ENCODE data around the gene CUL2.
"Not testable (repeated sequence)": the region's sequence is repeated elsewhere in the genome, so short reads cannot be mapped to it uniquely, and the experiment has no call there.

The CUL2 gene

GRCh38 chr10:35079265-35079664 lies 10.9 kb downstream of the CUL2 start:
- no peak for DNase-seq

DNA sequence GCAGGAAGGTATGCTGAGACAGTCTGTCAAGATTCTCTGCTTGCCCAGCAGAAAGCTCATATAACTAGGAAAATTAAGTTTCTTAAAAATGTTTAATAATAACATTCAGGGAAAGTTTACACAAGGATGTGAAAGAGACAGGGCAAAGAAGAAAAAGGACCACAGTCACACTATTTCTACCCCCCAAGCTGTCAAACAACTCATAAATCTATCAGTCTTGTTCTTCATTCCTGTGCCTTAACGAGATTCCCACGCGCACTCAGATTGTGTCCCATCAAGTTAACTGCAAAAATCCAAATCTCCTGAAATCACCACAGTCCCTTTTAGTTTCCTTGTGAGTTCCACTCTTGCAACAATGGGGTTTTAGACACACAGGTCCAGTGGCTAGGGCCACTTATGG lies 14.9 kb downstream of the CUL2 start:
- no peak for DNase-seq

- DNase-seq, result no peak
These were observed 15.9 kb downstream of the CUL2 start for GRCh38 chr10:35074266-35074665.

- no peak for DNase-seq
These were observed 19.6 kb downstream of the CUL2 start for GRCh38 chr10:35070521-35070920.

- no peak for DNase-seq
These were observed 26.2 kb downstream of the CUL2 start for GRCh38 chr10:35063837-35064454.

- DNase-seq, result no peak
These were observed 30.7 kb downstream of the CUL2 start for GRCh38 chr10:35059481-35059880.

GRCh38 chr10:35058686-35059085 lies 31.5 kb downstream of the CUL2 start:
- DNase-seq, result no peak

DNA sequence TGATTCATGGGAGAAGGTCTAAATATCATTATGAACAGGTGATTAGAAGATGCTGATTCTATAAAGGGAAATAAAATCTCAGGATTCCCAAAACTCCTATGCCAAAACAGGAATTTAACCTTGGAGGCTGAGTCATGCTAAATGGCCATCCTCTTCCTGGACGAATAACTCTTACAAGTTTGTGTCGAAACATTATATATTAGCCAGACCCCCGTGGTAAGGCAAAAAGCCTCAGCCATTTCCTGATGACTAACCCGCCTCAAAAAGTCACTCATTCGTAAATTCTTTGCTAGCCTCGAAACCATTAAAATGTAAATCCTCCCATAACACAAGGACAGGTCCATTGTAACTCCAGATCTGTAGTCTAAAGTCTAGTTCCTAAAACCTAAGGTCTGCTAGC lies 32.0 kb downstream of the CUL2 start:
- DNase-seq, result no peak

- DNase-seq, result no peak
These were observed 33.5 kb downstream of the CUL2 start for GRCh38 chr10:35056686-35057085.

DNA sequence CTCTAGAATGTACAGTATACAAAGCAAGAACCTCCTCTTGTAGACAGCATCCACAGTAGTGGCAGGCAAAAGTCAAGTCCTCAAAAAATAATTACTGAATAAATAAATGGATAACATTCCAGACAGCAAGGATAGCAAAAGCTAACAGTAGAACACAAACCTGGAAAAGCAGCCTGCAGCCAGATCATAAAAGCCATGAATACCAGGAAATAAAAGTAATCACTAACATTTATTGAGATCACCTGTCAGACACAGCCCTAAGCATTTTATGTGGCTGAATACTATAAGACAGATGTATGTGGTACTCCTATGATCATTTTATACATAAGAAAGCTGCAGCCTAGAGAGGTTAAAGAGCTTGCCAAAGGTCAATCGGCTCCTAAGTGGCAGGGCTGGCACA lies 34.0 kb downstream of the CUL2 start:
- DNase-seq, result no peak

GRCh38 chr10:35050568-35050967 lies 39.6 kb downstream of the CUL2 start:
- DNase-seq, result no peak

DNA sequence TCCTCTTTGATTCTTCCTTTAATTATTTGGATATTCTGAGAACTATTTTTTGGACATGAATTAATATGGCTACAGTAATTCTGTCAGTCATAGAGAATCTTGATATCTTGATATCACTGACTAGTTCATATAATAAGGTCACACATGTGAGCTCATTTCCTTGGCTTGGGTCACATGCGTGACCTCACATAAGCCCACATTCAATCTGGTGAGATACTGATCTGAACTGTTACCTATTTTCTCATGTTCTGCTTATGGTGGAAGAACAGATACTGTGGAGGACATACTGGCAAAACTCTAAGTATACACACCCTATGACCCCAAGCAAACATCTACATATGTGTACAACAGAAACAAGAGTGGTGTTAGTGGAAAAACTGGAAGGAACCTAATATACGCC lies 44.1 kb downstream of the CUL2 start:
- DNase-seq, result no peak

DNA sequence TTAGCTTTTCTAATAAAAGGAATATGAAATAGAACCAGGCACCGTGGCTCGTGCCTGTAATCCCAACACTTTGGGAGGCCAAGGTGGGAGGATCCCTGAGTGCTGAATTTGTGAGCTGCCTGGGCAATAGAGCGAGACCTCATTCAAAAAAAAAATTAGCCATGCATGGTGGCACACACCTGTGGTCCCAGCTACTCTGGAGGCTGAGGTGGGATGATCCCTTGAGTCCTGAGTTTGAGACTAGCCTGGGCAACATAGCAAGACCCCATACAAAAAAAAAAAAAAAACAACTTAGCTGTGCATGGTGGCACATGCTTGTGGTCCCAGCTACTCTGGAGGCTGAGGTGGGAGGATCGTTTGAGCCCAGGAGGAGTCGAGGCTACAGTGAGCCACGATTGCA lies 44.9 kb downstream of the CUL2 start:
- DNase-seq, result not testable (repeated sequence)

DNA sequence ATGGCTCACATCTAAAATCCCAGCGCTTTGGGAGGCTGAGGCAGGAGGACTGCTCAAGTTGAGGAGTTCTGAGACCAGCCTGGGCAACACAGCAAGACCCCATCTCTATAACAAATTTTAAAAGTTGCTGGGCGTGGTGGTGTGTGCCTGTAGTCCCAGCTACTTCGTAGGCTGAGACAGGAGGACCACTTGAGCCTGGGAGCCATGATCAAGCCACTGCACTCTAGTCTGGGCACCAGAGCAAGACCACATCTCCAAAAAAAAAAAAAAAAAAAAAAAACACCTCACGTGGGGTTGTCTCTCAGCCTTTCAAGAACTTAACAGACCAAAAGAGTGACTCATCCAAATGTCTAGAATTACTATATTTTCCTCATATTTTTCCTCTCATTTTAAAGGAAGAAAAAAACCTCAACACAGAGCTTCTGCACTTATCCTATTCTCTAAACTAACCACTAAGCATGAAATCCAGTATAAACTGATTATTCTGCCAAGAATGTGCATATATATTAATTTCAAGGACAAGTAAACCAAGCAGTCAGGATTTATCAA lies 46.3 kb downstream of the CUL2 start:
- DNase-seq, result no peak

DNA sequence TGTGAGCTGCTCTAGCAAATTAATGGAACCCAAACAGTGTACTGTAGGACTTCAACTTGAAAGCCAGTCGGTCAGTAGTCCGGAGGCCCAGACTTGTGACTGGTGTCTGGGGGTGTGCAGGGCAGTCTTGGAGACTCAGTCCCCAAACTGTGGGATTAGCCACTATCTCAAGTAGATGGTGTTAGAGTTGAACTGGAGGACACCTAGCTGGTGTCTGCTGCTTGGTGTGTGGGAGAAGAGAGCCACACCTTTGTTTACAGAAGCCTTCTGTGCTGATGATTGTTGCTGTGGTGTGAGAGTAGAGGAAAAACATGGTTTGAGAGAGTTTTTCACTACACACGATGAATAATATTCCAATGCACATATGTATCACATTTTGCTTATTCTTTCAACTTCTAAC lies 47.4 kb downstream of the CUL2 start:
- no peak for DNase-seq

DNA sequence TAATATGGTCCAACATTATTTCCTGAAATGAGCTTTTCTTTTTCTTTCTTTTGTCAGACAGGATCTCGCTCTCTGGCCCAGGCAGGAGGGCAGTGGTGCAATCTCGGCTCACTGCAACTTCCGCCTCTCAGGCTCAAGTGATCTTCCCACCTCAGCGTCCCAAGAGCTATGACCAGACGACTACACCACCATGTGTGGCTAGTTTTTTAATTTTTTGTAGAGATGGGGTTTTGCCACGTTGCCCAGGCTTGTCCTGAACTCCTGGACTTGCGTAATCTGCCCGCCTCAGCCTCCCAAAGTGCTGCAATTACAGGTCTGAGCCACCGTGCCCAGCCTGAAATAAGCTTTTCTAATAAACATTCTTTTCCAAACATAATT lies 48.6 kb downstream of the CUL2 start:
- no peak for DNase-seq

DNA sequence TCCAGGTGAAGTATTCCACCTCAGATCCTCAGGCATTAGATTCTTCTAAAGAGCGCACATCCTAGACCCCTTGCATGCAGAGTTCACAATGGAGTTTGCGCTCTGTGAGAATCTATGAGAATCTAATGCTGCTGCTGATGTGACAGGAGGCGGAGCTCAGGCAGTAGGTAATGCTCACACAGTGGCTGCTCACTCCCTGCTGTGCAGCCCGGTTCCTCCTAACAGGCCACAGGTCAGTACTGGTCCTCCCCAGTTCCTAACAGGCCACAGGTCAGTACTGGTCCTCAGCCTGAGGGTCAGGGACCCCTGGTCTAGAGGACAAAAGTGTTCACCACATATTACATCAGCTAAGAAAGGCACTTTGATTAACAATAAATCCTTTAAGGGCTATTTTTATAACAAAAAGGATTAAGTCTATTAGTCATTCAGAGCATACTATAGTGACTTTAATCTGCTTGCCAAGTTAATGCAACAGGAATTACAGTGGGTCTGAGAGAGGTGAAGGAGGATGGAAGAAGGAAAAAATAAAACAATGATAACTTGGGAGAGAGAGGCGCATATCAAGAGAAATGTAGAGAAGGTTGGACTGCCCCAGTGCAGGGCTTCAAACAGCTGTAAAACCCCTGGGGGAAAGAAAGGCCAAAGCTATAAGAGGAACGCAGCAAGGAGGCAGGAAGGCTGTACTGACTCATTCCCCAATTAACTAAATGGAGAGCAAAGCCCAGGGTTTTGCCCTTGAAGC lies 49.2 kb downstream of the CUL2 start:
- no peak for DNase-seq

DNA sequence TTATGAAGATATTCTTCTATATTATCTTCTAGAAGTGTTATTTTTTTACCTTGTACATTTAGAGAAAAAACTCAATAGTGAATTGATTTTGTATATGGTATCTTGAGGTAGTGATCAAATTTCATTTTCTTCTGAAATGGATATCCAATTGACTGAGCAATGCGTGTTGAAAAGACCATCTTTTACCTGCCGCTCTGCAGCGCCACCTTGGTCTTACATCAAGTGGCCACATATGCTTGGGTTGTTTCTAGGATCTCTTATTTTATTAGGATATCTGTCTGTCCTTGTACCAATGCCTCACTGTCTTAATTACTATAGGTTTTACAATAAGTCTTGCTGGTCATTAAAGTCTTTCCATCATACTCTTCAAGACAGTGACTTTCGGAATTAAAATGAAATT lies 53.0 kb downstream of the CUL2 start:
- DNase-seq, result no peak

DNA sequence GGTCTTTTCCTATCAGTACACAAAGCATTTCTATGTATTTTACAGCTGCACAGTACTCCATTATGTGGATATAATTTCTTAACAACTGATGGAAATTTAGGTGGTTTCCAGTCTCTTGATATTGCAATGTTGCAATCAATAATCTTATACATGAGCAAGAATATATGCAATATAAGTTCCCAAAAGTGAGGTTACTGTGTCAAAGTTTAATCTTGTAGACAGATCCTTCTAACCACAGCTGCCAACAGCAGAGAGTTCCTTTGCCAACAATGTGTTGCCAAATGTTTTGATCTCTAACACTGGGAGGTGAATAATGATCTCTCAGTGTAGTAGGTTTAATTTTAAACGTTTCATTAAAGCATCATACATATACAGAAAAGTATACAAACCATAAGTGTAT lies 54.5 kb downstream of the CUL2 start:
- no peak for DNase-seq

DNA sequence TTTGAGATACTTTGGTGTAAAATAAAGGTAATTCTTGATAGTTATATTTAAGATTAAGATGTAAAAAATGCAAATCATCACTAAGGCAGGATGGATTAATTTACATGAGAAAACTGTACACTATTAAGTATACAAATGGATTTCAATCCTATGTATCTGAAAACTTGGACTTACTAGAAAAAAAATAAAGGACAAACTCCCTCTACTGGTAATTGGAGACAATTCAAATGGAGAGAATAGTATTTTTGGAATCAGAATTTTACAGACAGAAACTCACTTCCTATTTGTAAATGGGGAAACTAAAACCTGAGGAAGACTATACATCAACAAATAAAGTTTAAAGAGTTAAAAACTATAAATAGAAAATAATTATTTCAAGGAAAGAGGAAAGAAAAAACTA lies 62.6 kb downstream of the CUL2 start:
- no peak for DNase-seq

DNA sequence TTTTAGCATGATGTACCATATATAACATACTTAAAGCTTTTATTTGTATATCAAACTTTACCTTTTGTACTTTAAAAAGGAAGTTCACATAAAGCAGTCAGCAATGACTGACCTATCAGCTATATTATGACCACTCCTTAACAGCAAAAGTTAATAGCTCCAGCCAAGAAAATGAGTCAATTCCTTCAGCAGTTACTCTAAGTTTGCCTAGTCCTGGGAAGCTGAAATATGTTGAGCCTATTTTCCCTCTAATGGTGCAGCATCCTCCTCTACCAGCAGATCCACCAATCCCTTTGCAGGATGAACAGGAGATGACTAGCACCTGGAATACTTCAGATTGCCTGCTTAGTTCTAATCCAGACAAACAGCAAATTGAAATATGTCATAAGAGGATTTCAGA lies 64.2 kb downstream of the CUL2 start:
- DNase-seq, result no peak

- no peak for DNase-seq
These were observed 69.7 kb downstream of the CUL2 start for GRCh38 chr10:35020481-35020880.

DNA sequence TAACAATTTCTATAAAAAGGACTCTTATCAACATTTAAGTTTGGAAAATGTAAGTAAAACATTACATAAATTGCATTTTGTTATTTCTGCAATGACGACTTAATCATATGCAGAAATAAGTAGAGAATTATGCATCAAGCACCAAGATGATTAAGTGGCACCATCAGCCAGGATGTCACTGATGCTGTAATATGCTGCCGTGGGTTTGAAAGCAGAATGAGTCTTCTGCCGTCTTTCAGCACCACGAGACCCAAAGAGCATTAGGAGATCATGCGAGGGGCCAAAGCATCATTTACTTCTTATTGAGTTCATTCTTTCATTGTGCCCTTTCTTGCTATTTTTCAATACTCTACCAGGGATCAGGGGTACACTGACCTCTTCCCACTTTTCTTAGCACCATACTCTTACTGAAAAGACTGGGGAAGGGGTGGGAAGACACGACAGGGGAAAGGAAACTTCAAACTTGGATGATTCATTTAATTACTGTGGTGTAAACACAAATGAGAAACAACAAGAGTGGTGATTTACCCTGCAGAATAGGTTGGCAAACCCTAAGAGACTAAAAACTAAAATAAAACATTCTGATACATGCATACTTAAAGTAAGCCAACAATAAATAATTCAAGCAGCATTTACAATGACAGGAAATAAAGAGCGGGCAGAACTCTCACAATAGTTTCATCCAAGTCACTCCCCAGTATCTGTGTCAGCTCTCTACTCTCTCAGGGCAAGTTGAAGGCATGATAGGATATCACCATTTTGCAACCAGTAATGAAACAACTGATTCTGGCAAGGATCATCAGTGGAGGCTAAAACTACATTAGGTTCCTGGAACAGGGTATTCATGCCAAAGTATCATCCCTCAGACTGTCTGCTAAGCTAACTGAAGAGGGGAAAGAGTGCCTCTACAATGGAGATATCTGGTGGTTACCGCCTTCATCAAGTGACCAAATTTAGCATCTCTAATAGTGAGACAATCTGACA lies 70.8 kb downstream of the CUL2 start:
- DNase-seq, result no peak

- DNase-seq, result no peak
These were observed 72.5 kb downstream of the CUL2 start for GRCh38 chr10:35017608-35018007.

Data from activated CD4-positive, alpha-beta T cell treated with anti-CD3 and anti-CD28 coated beads, Interleukin-2, amount 50 U/mL, for 4 hours (primary cell).